Smooth muscle cell (in vitro differentiated cells): Measurements from ENCODE around the gene PAK1. TPM values are rescaled to one million over a fixed set of nuclear protein-coding genes. Genes with fewer than 3 reads are reported as not detected.

ENCODE experiments used
- DNase-seq: peaks from one replicate; lab custom pipeline; 2025; ENCODE audit not compliant: unreplicated experiment; lab: John Stamatoyannopoulos, UW
- H2AFZ ChIP-seq: fragments of 200-600 bp; sonication (generic); 2 replicates; pipeline ENCODE4 v1.6.0; 2016; ENCODE audit warnings: antibody characterized with exemption, low read depth, mild to moderate bottlenecking
- H3F3A ChIP-seq: fragments of 200-600 bp; sonication (generic); 2 replicates; pipeline ENCODE4 v1.6.0; 2017; ENCODE audit warnings: antibody characterized with exemption, low read depth
- H3K27ac ChIP-seq: fragments of 200-600 bp; sonication (generic); 2 replicates; pipeline ENCODE4 v1.5.1; 2016; ENCODE audit warnings: low read depth, mild to moderate bottlenecking
- H3K27me3 ChIP-seq: fragments of 200-600 bp; sonication (generic); 2 replicates; pipeline ENCODE4 v1.6.1; 2016; ENCODE audit warnings: low read depth, mild to moderate bottlenecking
- H3K36me3 ChIP-seq: fragments of 200-600 bp; sonication (generic); 2 replicates; pipeline ENCODE4 v1.5.1; 2016; ENCODE audit warnings: low read depth
- H3K4me1 ChIP-seq: fragments of 200-600 bp; sonication (generic); 2 replicates; pipeline ENCODE4 v1.5.1; 2016; ENCODE audit warnings: low read depth
- H3K4me2 ChIP-seq: fragments of 200-600 bp; sonication (generic); 2 replicates; pipeline ENCODE4 v1.6.0; 2016; ENCODE audit warnings: mild to moderate bottlenecking
- H3K4me3 ChIP-seq: fragments of 200-600 bp; sonication (generic); 2 replicates; pipeline ENCODE4 v1.5.1; 2016; ENCODE audit warnings: mild to moderate bottlenecking
- H3K79me2 ChIP-seq: fragments of 200-600 bp; sonication (generic); 2 replicates; pipeline ENCODE4 v1.6.0; 2016; ENCODE audit warnings: low read depth, mild to moderate bottlenecking
- H3K9ac ChIP-seq: fragments of 200-600 bp; sonication (generic); 2 replicates; pipeline ENCODE4 v1.6.0; 2016; ENCODE audit warnings: low read depth
- H3K9me3 ChIP-seq: fragments of 200-600 bp; sonication (generic); replicated peaks from 2 replicates; pipeline ENCODE4 v1.5.1; 2016; ENCODE audit warnings: low read depth
- H4K20me1 ChIP-seq: fragments of 200-600 bp; sonication (generic); 2 replicates; pipeline ENCODE4 v1.6.0; 2016; ENCODE audit warnings: low read depth
- WGBS: methylation state at CpG from one replicate; pipeline ENCODE4 v1.1.7; 2016; ENCODE audit warnings: low lambda C conversion rate; 5-methylcytosine and 5-hydroxymethylcytosine counted together
- polyA plus RNA-seq: library from polyadenylated mRNA; unstranded; fragments of >200 nt; fragmentation: Nextera tagmentation; extraction: Ambion mirVana; gene quantifications from 2 replicates; pipeline ENCODE4 v1.2.1, GENCODE V29; 2016
- total RNA-seq: library from RNA; depleted of rRNA; stranded (reverse); fragments of >200 nt; gene quantifications from 2 replicates; pipeline ENCODE4 v1.2.3, GENCODE V29; 2014
- TF ChIP-seq, protein P1 (sequence below): fragments of 200-600 bp; sonication (generic); IDR thresholded peaks from 2 replicates; pipeline ENCODE4 v1.5.1; 2017; ENCODE audit warnings: borderline replicate concordance, mild to moderate bottlenecking, antibody characterized with exemption; ENCODE audit not compliant: insufficient read depth, poor library complexity, severe bottlenecking

Gene PAK1
- total and polyA plus RNA-seq, 2 experiments from 2014 or later, result 20.5 to 31.7 TPM

DNA sequence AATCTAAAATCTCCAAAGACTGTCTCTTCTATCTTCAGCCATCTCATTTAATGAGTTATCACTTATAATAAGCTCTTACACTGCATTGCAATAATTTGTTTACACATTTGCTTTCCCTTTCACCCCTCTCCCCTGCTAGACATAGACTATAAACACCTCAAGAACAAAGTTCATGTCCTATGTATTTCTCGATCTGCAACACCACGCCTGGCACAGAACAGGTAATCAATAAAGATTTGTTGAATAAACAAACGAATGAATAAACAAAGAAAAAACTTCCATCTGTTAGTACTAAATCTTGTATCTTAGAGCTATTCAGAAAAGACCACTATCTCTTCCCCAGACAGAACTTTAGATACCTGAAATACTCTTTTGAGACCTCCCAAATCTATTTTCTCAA lies 77.6 kb downstream of the PAK1 start:
- no peak overlapping the region for H3K4me3 ChIP-seq
- TF ChIP-seq, protein P1, sequence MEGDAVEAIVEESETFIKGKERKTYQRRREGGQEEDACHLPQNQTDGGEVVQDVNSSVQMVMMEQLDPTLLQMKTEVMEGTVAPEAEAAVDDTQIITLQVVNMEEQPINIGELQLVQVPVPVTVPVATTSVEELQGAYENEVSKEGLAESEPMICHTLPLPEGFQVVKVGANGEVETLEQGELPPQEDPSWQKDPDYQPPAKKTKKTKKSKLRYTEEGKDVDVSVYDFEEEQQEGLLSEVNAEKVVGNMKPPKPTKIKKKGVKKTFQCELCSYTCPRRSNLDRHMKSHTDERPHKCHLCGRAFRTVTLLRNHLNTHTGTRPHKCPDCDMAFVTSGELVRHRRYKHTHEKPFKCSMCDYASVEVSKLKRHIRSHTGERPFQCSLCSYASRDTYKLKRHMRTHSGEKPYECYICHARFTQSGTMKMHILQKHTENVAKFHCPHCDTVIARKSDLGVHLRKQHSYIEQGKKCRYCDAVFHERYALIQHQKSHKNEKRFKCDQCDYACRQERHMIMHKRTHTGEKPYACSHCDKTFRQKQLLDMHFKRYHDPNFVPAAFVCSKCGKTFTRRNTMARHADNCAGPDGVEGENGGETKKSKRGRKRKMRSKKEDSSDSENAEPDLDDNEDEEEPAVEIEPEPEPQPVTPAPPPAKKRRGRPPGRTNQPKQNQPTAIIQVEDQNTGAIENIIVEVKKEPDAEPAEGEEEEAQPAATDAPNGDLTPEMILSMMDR, result no peak
- H3K9me3 ChIP-seq, result no peaks in the 10 kb centered on the region
- no peaks in the 10 kb centered on the region for H3K36me3 ChIP-seq
- 93% methylated on average over 3 of the region's 3 CpGs for WGBS
- H3K27ac ChIP-seq, result no peak overlapping the region
- H4K20me1 ChIP-seq, result peaks cover 29% of the 10 kb centered on the region
- no peaks in the 10 kb centered on the region for H3K4me1 ChIP-seq
- H3K9ac ChIP-seq, result no peak overlapping the region
- no peak overlapping the region for H2AFZ ChIP-seq
- H3K4me2 ChIP-seq, result no peak overlapping the region
- DNase-seq, result no peak
- H3K27me3 ChIP-seq, result no peaks in the 10 kb centered on the region
- peaks cover 10% of the 10 kb centered on the region for H3K79me2 ChIP-seq
- no peaks in the 10 kb centered on the region for H3F3A ChIP-seq

DNA sequence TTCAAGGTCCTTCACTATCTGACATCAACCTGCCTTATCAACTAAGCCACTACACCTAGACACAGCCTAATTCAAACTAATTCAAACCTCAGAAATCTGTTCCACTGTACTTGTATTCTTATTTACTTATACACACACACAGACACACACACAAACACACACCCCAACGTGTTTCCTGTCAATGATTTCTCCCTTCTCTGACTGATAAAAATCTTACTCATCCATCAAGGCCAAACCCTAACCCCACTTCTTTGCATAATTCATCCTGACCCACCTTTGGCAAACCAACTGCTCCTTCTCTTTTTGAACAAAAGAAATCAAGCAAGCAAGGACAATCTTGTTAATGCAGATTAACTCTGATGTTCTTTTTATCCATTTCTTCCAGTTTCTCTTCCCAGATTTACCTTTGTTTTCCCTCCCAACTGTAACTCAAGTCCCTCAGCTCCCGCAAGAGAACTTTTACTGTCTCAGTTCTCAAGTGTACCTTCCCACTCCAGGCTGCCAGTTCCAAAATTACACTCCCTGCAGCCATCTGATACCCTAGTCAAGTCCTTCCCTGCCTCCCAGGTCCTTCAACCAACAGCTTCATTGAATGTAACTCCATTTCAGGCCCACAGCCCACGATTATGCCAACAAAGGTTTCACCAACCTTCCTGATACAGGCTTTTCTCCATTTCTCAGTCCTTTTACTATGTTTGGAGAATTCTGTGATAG lies 78.3 kb downstream of the PAK1 start:
- no peak overlapping the region for H3K4me3 ChIP-seq
- H4K20me1 ChIP-seq, result peaks cover 22% of the 10 kb centered on the region
- TF ChIP-seq, protein P1, result no peak
- no peaks in the 10 kb centered on the region for H3K4me1 ChIP-seq
- 78% methylated on average over 3 of the region's 3 CpGs for WGBS
- H3K27me3 ChIP-seq, result no peaks in the 10 kb centered on the region
- no peaks in the 10 kb centered on the region for H3F3A ChIP-seq
- H3K9ac ChIP-seq, result no peak overlapping the region
- no peak overlapping the region for H2AFZ ChIP-seq
- H3K79me2 ChIP-seq, result peaks cover 10% of the 10 kb centered on the region
- H3K27ac ChIP-seq, result no peak overlapping the region
- H3K9me3 ChIP-seq, result no peaks in the 10 kb centered on the region
- H3K36me3 ChIP-seq, result no peaks in the 10 kb centered on the region
- no peak overlapping the region for H3K4me2 ChIP-seq
- no peak for DNase-seq

DNA sequence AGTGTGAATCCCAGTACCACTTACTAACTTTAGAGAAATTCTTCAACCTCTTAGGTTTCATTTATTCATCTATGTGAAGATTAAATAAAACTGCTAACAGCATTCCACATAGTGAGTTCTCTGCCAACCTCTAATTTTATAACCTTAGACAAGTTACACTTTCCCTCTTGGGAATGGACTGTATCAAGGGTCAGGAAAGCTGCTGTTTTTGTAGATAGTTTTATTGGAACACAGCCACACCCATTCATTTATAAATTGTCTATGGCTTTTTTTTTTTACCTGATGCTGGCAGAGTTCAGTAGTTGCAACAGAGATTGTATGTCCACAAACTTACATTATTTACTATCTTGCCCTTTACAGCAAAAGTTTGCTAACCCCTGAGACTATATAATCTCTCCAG lies 81.1 kb downstream of the PAK1 start:
- H3K9me3 ChIP-seq, result no peaks in the 10 kb centered on the region
- no peak overlapping the region for H3K4me2 ChIP-seq
- H3F3A ChIP-seq, result no peaks in the 10 kb centered on the region
- no peak overlapping the region for H3K4me3 ChIP-seq
- no peaks in the 10 kb centered on the region for H3K36me3 ChIP-seq
- H3K9ac ChIP-seq, result no peak overlapping the region
- no peak overlapping the region for H3K27ac ChIP-seq
- peaks cover 7% of the 10 kb centered on the region for H3K79me2 ChIP-seq
- H2AFZ ChIP-seq, result no peak overlapping the region
- peaks cover 14% of the 10 kb centered on the region for H4K20me1 ChIP-seq
- H3K27me3 ChIP-seq, result no peaks in the 10 kb centered on the region
- DNase-seq, result no peak
- no peaks in the 10 kb centered on the region for H3K4me1 ChIP-seq
- TF ChIP-seq, protein P1, result no peak

DNA sequence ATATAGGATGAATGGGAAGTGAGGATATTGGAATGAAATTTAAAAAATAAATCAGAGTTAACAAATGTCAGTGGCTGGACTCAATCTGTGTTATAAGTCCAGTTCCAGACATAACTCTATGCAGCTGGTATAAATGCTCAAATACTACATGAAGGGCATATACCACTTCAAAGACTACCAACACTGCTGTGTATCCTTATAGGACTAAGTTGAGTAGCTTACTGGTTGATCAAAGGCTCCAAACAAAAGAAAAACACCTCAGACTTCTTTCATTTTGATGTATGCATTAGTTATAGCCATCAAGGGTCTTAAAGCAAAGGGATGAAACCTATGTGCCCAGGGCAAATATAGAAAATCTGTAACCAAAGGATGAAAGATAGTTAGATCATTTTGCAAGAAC lies 86.2 kb downstream of the PAK1 start:
- Histone ChIP-seq H3K36me3 (no peaks in the 10 kb centered on the region), H3K9ac (no peak overlapping the region), H3K4me3 (no peak overlapping the region), H3K79me2 (no peaks in the 10 kb centered on the region), H3F3A (no peaks in the 10 kb centered on the region), H4K20me1 (peaks cover 6% of the 10 kb centered on the region), H3K27ac (no peak overlapping the region), H3K4me1 (no peaks in the 10 kb centered on the region), H3K4me2 (no peak overlapping the region), H3K27me3 (no peaks in the 10 kb centered on the region), H2AFZ (no peak overlapping the region), H3K9me3 (no peaks in the 10 kb centered on the region)
- no peak for DNase-seq
- TF ChIP-seq, protein P1, result no peak
